Subcutaneous adipose tissue (tissue), 4 donors: Measurements from ENCODE around the gene RBM33. TPM values are rescaled to one million over a fixed set of nuclear protein-coding genes. Genes with fewer than 3 reads are reported as not detected.

Source experiments
- CTCF ChIP-seq: fragments of 450-650 bp; IDR thresholded peaks from one replicate; pipeline ENCODE4 v1.5.1; 2016; ENCODE audit warnings: low read depth, mild to moderate bottlenecking, control low read depth, antibody characterized with exemption, moderate library complexity
- total RNA-seq, 4 donors: library from RNA; depleted of rRNA; stranded (reverse); fragments of >200 nt; gene quantifications; one replicate each; pipeline ENCODE4 v1.1.0, GENCODE V29; 2016

RBM33 gene
- total RNA-seq, 4 donors from 2014 or later = 33.9 to 69.1 (median 46.2) TPM

- no peak for TF ChIP-seq CTCF
Observed at GRCh38 chr7:155603858-155604503, 40.5 kb upstream of the RBM33 start.

DNA sequence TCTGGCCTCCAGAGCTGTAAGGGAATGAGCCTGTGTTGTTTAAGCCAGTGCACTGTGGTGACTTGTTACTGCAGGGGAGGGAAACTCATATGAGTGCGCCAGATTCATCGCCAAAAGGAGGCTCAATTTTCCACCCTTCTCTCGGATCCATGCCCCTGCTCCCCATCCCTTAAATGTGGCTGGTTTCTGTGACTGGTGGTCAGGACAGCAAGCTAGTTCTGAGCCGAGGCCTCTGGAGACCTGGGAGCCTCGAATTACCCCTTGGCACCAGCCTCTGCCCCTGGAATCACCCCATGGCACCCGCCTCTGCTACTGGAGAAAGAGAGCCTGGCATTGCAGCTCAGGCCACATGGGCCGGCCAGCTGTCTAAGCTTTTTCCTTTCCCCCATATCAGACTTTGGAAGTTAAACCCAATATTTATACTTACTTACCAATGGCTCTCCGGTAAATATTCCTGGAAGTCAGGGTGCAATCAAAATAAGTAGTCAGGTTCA is 39.9 kb upstream of the RBM33 start:
- TF ChIP-seq CTCF = no peak

- TF ChIP-seq CTCF = no peak
Observed at GRCh38 chr7:155609185-155609584, 35.3 kb upstream of the RBM33 start.

- no peak for TF ChIP-seq CTCF
Observed at GRCh38 chr7:155610633-155611193, 33.7 kb upstream of the RBM33 start.

GRCh38 chr7:155611808-155612447 is 32.5 kb upstream of the RBM33 start:
- no peak for TF ChIP-seq CTCF

DNA sequence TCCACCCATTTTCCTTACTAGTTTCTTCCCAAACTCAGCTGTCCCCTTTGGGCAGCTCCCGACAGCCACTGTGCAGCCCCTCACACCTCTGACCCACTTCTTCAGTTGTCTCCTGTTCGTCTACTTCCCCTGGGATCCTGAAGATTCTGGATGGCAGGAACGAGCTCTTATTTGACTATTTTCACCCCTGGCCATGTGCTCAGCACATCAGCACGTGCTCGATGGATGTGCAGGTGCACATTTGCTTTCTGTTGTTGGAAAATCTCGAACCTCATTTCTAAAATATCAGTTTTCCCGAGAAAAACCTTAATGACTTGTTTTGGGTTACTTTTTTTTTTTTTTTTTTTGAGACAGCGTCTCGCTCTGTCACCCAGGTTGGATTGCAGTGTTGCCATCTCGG is 31.8 kb upstream of the RBM33 start:
- TF ChIP-seq CTCF = no peak
